Peyer's patch (tissue), 4 donors: ENCODE data around the gene ARHGAP24.

ENCODE experiments used
- POLR2A ChIP-seq, 2 donors: fragments of 450-650 bp; IDR thresholded peaks; one replicate each; pipeline ENCODE4 v1.5.1; 2017; ENCODE audit warnings: antibody characterized with exemption in 2 of 2, mild to moderate bottlenecking in 2 of 2, moderate library complexity in 2 of 2
- TF ChIP-seq, protein P1 (sequence below), 6 experiments: fragments of 450-650 bp in 4 of 6; fragments of 200-600 bp in 2 of 6; sonication (generic) in 1 of 6; IDR thresholded peaks; one replicate each; pipeline ENCODE4 v1.5.1; 2017 to 2019; ENCODE audit warnings: antibody characterized with exemption in 6 of 6, mild to moderate bottlenecking in 3 of 6, moderate library complexity in 1 of 6

GRCh38 chr4:85970535-85970934, 495.6 kb downstream of the ARHGAP24 start:
- TF ChIP-seq, protein P1, sequence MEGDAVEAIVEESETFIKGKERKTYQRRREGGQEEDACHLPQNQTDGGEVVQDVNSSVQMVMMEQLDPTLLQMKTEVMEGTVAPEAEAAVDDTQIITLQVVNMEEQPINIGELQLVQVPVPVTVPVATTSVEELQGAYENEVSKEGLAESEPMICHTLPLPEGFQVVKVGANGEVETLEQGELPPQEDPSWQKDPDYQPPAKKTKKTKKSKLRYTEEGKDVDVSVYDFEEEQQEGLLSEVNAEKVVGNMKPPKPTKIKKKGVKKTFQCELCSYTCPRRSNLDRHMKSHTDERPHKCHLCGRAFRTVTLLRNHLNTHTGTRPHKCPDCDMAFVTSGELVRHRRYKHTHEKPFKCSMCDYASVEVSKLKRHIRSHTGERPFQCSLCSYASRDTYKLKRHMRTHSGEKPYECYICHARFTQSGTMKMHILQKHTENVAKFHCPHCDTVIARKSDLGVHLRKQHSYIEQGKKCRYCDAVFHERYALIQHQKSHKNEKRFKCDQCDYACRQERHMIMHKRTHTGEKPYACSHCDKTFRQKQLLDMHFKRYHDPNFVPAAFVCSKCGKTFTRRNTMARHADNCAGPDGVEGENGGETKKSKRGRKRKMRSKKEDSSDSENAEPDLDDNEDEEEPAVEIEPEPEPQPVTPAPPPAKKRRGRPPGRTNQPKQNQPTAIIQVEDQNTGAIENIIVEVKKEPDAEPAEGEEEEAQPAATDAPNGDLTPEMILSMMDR (IDR thresholded peaks at IDR 0.05): no peak
- no peak for TF ChIP-seq POLR2A (IDR thresholded peaks at IDR 0.05)
